IMR-90 (cell line): ENCODE results near the gene ENO4.

Experiments
- CTCF ChIP-seq: conservative IDR thresholded peaks from 2 replicates; pipeline ENCODE4 v1.5.1; 2012; ENCODE audit warnings: mild to moderate bottlenecking, low read depth, low read length, improper control_type of control experiment
- MXI1 ChIP-seq: IDR thresholded peaks from 2 replicates; pipeline ENCODE4 v1.6.1; 2012; ENCODE audit warnings: low read depth, mild to moderate bottlenecking, low read length, moderate library complexity, borderline replicate concordance
- POLR2A ChIP-seq: IDR thresholded peaks from 2 replicates; pipeline ENCODE4 v1.6.1; 2012; ENCODE audit warnings: mild to moderate bottlenecking, low read depth, low read length
- SMC3 ChIP-seq: fragments of 150-350 bp; IDR thresholded peaks from 2 replicates; pipeline ENCODE4 v1.6.1; 2016; ENCODE audit warnings: low read depth, mild to moderate bottlenecking, antibody characterized with exemption, low read length, moderate library complexity

GRCh38 chr10:116892907-116893685 is 43.8 kb downstream of the ENO4 start:
- TF ChIP-seq SMC3 (no peak), CTCF (no peak), POLR2A (no peak), MXI1 (no peak)
